ENCODE results near the gene FBXO39.

DNA sequence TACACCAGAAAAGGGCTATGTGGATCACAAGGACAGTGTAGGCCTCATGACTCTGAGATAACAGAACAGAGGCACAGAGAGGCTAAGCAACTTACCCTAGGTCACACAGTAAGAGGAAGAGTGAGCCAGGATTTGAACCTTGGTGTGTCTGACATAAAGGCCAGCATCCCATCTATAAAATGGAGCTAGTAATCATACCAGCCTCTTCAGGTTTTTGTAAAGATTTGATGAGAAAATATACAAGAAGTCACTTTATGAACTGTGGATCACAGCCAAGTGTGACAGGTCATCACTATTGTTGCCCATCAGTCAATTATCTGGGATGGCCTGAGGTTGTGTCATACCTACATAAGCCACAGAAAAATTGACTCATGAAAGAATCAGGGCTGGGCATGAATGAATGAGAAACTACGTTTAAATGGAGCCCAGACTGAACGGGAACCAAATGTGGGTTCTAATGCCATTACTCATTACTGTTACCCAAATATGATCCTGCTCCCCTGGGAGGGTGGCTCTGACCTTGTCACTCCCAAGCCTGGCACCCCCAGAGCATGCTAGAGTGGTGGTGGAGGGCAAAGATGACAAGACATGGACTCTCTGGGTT is 21.0 kb downstream of the FBXO39 start:
- TF ChIP-seq, protein P1, sequence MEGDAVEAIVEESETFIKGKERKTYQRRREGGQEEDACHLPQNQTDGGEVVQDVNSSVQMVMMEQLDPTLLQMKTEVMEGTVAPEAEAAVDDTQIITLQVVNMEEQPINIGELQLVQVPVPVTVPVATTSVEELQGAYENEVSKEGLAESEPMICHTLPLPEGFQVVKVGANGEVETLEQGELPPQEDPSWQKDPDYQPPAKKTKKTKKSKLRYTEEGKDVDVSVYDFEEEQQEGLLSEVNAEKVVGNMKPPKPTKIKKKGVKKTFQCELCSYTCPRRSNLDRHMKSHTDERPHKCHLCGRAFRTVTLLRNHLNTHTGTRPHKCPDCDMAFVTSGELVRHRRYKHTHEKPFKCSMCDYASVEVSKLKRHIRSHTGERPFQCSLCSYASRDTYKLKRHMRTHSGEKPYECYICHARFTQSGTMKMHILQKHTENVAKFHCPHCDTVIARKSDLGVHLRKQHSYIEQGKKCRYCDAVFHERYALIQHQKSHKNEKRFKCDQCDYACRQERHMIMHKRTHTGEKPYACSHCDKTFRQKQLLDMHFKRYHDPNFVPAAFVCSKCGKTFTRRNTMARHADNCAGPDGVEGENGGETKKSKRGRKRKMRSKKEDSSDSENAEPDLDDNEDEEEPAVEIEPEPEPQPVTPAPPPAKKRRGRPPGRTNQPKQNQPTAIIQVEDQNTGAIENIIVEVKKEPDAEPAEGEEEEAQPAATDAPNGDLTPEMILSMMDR (IDR thresholded peaks at IDR 0.05; ENCODE audit: insufficient read depth, low read length, poor library complexity, severe bottlenecking), result no peak
- no peak for TF ChIP-seq EZH2phosphoT487 (conservative IDR thresholded peaks at IDR 0.05; ENCODE audit: low read length)
